ENCODE results near the gene ALDH1L2. TPM values are rescaled to one million over a fixed set of nuclear protein-coding genes. Genes with fewer than 3 reads are reported as not detected.

ALDH1L2 gene
- total RNA-seq, 1 experiment from 2014 or later = 0.15 TPM

- H3K9ac ChIP-seq (ENCODE audit: low read length) = no peak overlapping the region
- H3K4me2 ChIP-seq (ENCODE audit: low read length) = no peak overlapping the region
- no peaks in the 10 kb centered on the region for H3K9me3 ChIP-seq (ENCODE audit: low read length)
- BruUV-seq (replicated peaks) = no TSS peak
- peaks cover 7% of the 10 kb centered on the region for H3K4me1 ChIP-seq (ENCODE audit: insufficient read depth, low read length)
- no peaks in the 10 kb centered on the region for H3K79me2 ChIP-seq (ENCODE audit: low read length)
- H3K9me2 ChIP-seq (replicated peaks; ENCODE audit: low read length) = no peaks in the 10 kb centered on the region
- H3F3A ChIP-seq (ENCODE audit: low read length, unreplicated experiment) = no peaks in the 10 kb centered on the region
- TF ChIP-seq EZH2 (IDR thresholded peaks at IDR 0.05; ENCODE audit: low read length, unreplicated experiment) = no peak
- no peak for TF ChIP-seq CTCF (conservative IDR thresholded peaks at IDR 0.05; ENCODE audit: low read depth, low read length)
- DNase-seq (no peak), ATAC-seq (no peak)
- intact Hi-C loops (cut with micrococcal nuclease) = no loop called here
- H2AFZ ChIP-seq (ENCODE audit: low read length) = no peak overlapping the region
- H3K4me3 ChIP-seq (ENCODE audit: low read length) = no peak overlapping the region
- CTCF ChIA-PET = no interaction called here
- H3K36me3 ChIP-seq (ENCODE audit: low read depth, low read length) = no peaks in the 10 kb centered on the region
- no peak overlapping the region for H3K27ac ChIP-seq (ENCODE audit: low read length)
- H3K27me3 ChIP-seq (ENCODE audit: low read length) = no peaks in the 10 kb centered on the region
- H4K20me1 ChIP-seq (ENCODE audit: low read length) = no peaks in the 10 kb centered on the region
- POLR2A ChIA-PET (ENCODE audit: unreplicated experiment) = no interaction called here
These were observed 1.2 kb downstream of the ALDH1L2 start for GRCh38 chr12:105083031-105083430.

DNA sequence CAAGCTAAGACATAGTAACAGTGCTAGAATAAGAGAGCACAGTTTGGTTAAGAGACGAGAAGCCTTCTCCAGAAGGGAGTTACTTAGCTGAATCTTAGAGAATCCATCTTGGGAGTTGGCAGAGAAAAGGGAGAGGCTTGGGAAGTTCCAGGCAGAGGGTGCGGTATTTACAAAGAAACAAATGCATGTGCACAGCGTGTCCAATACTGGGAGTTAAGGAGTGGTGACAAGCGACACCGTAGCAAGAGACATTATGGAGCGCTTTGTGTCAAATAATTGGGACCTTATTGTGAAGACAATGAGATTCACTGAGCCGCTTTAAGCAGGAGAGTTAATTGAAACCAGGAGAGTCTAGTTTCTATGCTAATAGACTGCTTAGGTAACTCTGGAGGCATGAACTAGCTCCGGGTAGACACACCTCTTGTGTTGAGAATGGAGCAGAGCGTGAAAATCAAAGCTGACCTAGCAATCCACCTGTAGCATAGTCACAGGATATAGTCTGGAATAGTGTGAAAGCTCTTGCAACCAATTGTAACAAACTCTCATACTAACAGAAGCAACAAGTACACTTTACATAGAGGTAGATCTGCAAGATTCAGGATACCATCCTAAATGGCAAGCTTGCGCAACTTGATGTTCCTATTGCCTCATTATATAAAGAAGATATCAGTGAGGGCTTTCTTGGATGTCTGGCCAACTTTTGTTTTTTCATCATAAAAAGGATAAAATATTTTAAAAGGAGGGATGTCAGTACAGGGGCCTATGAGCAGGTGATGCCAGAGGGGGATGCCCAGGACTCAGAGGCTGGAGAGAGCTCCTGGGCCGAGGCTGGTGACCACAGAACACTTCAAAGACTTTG lies 5.3 kb downstream of the ALDH1L2 start:
- ChIA-PET POLR2A (ENCODE audit: unreplicated experiment) (no interaction called here), CTCF (no interaction called here)
- H3K4me2 ChIP-seq (ENCODE audit: low read length) = no peak overlapping the region
- DNase-seq = no peak
- no peak overlapping the region for H2AFZ ChIP-seq (ENCODE audit: low read length)
- peaks cover 5% of the 10 kb centered on the region for H3K4me1 ChIP-seq (ENCODE audit: insufficient read depth, low read length)
- no TSS peak for BruUV-seq (replicated peaks)
- no peaks in the 10 kb centered on the region for H3F3A ChIP-seq (ENCODE audit: low read length, unreplicated experiment)
- H3K27ac ChIP-seq (ENCODE audit: low read length) = no peak overlapping the region
- H3K9me3 ChIP-seq (ENCODE audit: low read length) = no peaks in the 10 kb centered on the region
- no peak overlapping the region for H3K9ac ChIP-seq (ENCODE audit: low read length)
- H3K79me2 ChIP-seq (ENCODE audit: low read length) = no peaks in the 10 kb centered on the region
- H3K36me3 ChIP-seq (ENCODE audit: low read depth, low read length) = no peaks in the 10 kb centered on the region
- no peak for TF ChIP-seq EZH2phosphoT487 (IDR thresholded peaks at IDR 0.05; ENCODE audit: borderline replicate concordance, low read length)
- TF ChIP-seq EZH2 (IDR thresholded peaks at IDR 0.05; ENCODE audit: low read length, unreplicated experiment) = no peak
- TF ChIP-seq CTCF (conservative IDR thresholded peaks at IDR 0.05; ENCODE audit: low read depth, low read length) = no peak
- no peak overlapping the region for H3K4me3 ChIP-seq (ENCODE audit: low read length)
- H3K9me2 ChIP-seq (replicated peaks; ENCODE audit: low read length) = no peaks in the 10 kb centered on the region
- no peaks in the 10 kb centered on the region for H3K27me3 ChIP-seq (ENCODE audit: low read length)
- intact Hi-C loops (cut with micrococcal nuclease) = no loop called here
- no peaks in the 10 kb centered on the region for H4K20me1 ChIP-seq (ENCODE audit: low read length)
- no peak for ATAC-seq

DNA sequence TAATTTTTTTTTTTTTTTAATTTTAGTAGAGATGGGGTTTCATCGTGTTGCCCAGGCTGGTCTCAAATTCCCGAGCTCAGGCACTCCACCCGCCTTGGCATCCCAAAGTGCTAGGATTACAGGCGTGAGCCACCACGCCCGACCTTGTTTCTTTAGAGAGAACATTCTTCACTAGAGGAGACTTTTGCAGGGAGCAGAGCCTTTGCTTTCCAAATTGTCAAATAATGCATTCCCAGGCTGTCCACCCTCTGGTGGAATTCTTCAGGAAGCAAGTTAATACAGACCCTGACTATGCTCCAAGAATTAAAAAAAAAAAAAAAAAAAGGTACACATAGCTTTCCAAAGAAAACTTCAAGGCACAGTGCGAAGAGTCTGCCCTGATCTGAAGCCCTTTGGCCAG lies 6.8 kb downstream of the ALDH1L2 start:
- POLR2A ChIA-PET (ENCODE audit: unreplicated experiment) = no interaction called here
- H3F3A ChIP-seq (ENCODE audit: low read length, unreplicated experiment) = no peaks in the 10 kb centered on the region
- H3K27me3 ChIP-seq (ENCODE audit: low read length) = no peaks in the 10 kb centered on the region
- H3K9me2 ChIP-seq (replicated peaks; ENCODE audit: low read length) = no peaks in the 10 kb centered on the region
- no peak for TF ChIP-seq EZH2 (IDR thresholded peaks at IDR 0.05; ENCODE audit: low read length, unreplicated experiment)
- TF ChIP-seq EZH2phosphoT487 (IDR thresholded peaks at IDR 0.05; ENCODE audit: borderline replicate concordance, low read length) = no peak
- CTCF ChIA-PET = no interaction called here
- H3K27ac ChIP-seq (ENCODE audit: low read length) = no peak overlapping the region
- no TSS peak for BruUV-seq (replicated peaks)
- no peak overlapping the region for H3K4me3 ChIP-seq (ENCODE audit: low read length)
- no peak overlapping the region for H3K9ac ChIP-seq (ENCODE audit: low read length)
- no peaks in the 10 kb centered on the region for H3K79me2 ChIP-seq (ENCODE audit: low read length)
- no peaks in the 10 kb centered on the region for H3K9me3 ChIP-seq (ENCODE audit: low read length)
- no peak overlapping the region for H3K4me2 ChIP-seq (ENCODE audit: low read length)
- no peak for DNase-seq
- no peaks in the 10 kb centered on the region for H4K20me1 ChIP-seq (ENCODE audit: low read length)
- no peak for ATAC-seq
- intact Hi-C loops (cut with micrococcal nuclease) = no loop called here
- no peaks in the 10 kb centered on the region for H3K4me1 ChIP-seq (ENCODE audit: insufficient read depth, low read length)
- no peak overlapping the region for H2AFZ ChIP-seq (ENCODE audit: low read length)
- H3K36me3 ChIP-seq (ENCODE audit: low read depth, low read length) = no peaks in the 10 kb centered on the region
